ENCODE data around the gene ASCC1. TPM values are rescaled to one million over a fixed set of nuclear protein-coding genes. Genes with fewer than 3 reads are reported as not detected.

The ASCC1 gene
- total and polyA plus RNA-seq, 8 donors: 5.4 to 26.0 (median 16.0) TPM

- Histone ChIP-seq H3K36me3 (peaks cover 0 to 6% (median 0%) of the 10 kb centered on the region in 3 donors), H3K27me3 (peaks cover 0 to 15% (median 4%) of the 10 kb centered on the region in 4 donors), H3K4me1 (peaks cover 8 to 20% (median 16%) of the 10 kb centered on the region in 3 donors), H3K27ac (no peak overlapping the region), H3K9me3 (no peaks in the 10 kb centered on the region), H3K4me3 (no peak overlapping the region)
- TF ChIP-seq CTCF (IDR thresholded peaks at IDR 0.05): no peak
- DNase-seq (no peak), FAIRE-seq (no peak), ATAC-seq (no peak)
- intact Hi-C loops (cut with DNase I): no loop called here
- WGBS, 2 donors: 93 to 94% methylated on average over 8 of the region's 8 CpGs
Observed at GRCh38 chr10:72092171-72092924, 123.7 kb downstream of the ASCC1 start.

- no peaks in the 10 kb centered on the region for H3K36me3 ChIP-seq
- TF ChIP-seq CTCF (IDR thresholded peaks at IDR 0.05): no peak
- WGBS, 2 donors: 94 to 96% methylated on average over 3 of the region's 3 CpGs
- no peak overlapping the region for H3K27ac ChIP-seq
- peaks cover 0 to 17% (median 4%) of the 10 kb centered on the region in 4 donors for H3K27me3 ChIP-seq
- no peak overlapping the region for H3K4me3 ChIP-seq
- intact Hi-C loops (cut with DNase I): no loop called here
- H3K4me1 ChIP-seq: peaks cover 0 to 10% (median 9%) of the 10 kb centered on the region in 3 donors
- FAIRE-seq (no peak), ATAC-seq (no peak), DNase-seq (no peak)
- no peaks in the 10 kb centered on the region for H3K9me3 ChIP-seq
Observed at GRCh38 chr10:72090326-72090725, 125.8 kb downstream of the ASCC1 start.

DNA sequence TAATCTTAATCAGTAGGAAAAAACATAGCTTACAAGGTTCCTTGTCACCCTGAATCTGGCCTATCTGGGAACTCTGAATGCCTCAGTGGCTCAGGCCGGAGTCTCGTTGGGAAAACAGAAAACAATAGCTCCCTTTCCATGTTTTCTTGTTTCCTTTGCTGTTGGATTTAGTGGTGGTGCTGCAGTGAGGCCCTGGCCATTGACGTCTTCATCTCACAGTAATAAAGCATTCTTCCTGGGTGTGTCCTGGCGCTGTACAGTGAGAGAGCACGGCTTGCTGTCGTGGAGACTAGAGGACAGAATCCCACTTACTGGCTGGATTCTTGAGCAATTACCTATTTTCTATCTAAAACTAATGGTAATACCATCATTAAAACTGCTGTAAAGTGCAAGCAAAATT, 126.5 kb downstream of the ASCC1 start:
- DNase-seq (no peak), ATAC-seq (no peak), FAIRE-seq (no peak)
- H3K27ac ChIP-seq: no peak overlapping the region
- peaks cover 0 to 17% (median 4%) of the 10 kb centered on the region in 4 donors for H3K27me3 ChIP-seq
- H3K4me1 ChIP-seq: peaks cover 0 to 10% (median 9%) of the 10 kb centered on the region in 3 donors
- WGBS, 2 donors: 76 to 77% methylated on average over 6 of the region's 6 CpGs
- H3K9me3 ChIP-seq: no peaks in the 10 kb centered on the region
- intact Hi-C loops (cut with DNase I): no loop called here
- H3K4me3 ChIP-seq: no peak overlapping the region
- no peak for TF ChIP-seq CTCF (IDR thresholded peaks at IDR 0.05)
- no peaks in the 10 kb centered on the region for H3K36me3 ChIP-seq

DNA sequence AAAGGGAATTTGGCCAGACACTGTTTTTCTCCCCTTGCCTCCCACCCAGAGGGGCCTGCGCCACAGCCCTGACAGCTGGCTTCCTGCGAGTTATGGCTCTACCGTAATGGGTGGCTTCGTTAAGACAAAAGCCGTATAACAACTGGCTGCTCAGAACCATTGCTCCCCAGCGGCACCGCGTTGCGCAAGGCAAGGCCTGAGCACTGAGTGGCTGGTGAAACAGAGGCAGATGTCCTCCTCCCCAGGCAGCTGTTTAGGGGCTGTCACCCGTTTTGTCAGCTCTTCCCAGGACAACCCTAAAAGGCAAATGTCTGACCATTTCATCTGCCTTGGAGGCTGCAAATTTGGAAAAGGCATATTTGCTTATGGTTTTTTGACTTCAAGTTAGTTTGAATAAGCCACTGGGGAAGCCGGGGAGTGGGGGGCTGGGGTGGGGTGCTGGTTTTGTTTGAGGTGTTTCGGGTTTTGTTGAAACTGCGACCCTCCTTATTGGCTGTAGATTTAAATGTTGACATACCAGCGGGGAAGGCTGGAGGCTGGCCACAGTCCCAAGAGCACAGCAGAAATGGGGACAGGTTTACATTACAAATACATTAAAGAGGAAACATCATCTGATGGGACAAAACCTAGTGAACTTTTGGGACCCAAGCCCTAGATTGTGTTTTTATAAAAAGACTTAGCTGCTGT, 127.0 kb downstream of the ASCC1 start:
- 63 to 71% methylated on average over 14 of the region's 14 CpGs for WGBS, 2 donors
- no peak for TF ChIP-seq CTCF (IDR thresholded peaks at IDR 0.05)

More for the DNA sequence above, 127.0 kb downstream of the ASCC1 start:
- H3K4me3 ChIP-seq: no peak overlapping the region
- intact Hi-C loops (cut with DNase I): no loop called here
- no peaks in the 10 kb centered on the region for H3K9me3 ChIP-seq
- peak in 2 of 4 donors; percentile 14 to 27 for ATAC-seq
- no peak overlapping the region for H3K27ac ChIP-seq
- H3K27me3 ChIP-seq: peaks cover 0 to 17% (median 4%) of the 10 kb centered on the region in 4 donors
- DNase-seq: no peak
- H3K4me1 ChIP-seq: peaks cover 0 to 10% (median 9%) of the 10 kb centered on the region in 3 donors
- no peak for FAIRE-seq
- no peaks in the 10 kb centered on the region for H3K36me3 ChIP-seq

Data from pancreas (tissue), 10 donors.